SIG-M5 treated with dmso at 0.1 percent for 504 hours (cell line): Measurements from ENCODE around the gene GDPD5.

ENCODE experiments used
- DNase-seq: peaks from one replicate; lab custom pipeline; 2025; ENCODE audit not compliant: unreplicated experiment; lab: John Stamatoyannopoulos, UW

GDPD5 gene

GRCh38 chr11:75450826-75451821, 74.6 kb downstream of the GDPD5 start:
- no peak for DNase-seq

GRCh38 chr11:75450236-75450635, 75.5 kb downstream of the GDPD5 start:
- no peak for DNase-seq

GRCh38 chr11:75449776-75450175, 76.0 kb downstream of the GDPD5 start:
- no peak for DNase-seq

GRCh38 chr11:75449271-75449670, 76.5 kb downstream of the GDPD5 start:
- no peak for DNase-seq

- DNase-seq, result no peak
Measured at GRCh38 chr11:75447415-75447814, 78.3 kb downstream of the GDPD5 start.

- no peak for DNase-seq
Measured at GRCh38 chr11:75445315-75445953, 80.3 kb downstream of the GDPD5 start.

- DNase-seq, result no peak
Measured at GRCh38 chr11:75443043-75443442, 82.7 kb downstream of the GDPD5 start.

GRCh38 chr11:75442161-75442885, 83.4 kb downstream of the GDPD5 start:
- no peak for DNase-seq

GRCh38 chr11:75441804-75442132, 84.0 kb downstream of the GDPD5 start:
- DNase-seq, result no peak

- DNase-seq, result no peak
Measured at GRCh38 chr11:75440960-75441803, 84.6 kb downstream of the GDPD5 start.

- no peak for DNase-seq
Measured at GRCh38 chr11:75439495-75440120, 86.1 kb downstream of the GDPD5 start.

GRCh38 chr11:75439026-75439425, 86.7 kb downstream of the GDPD5 start:
- DNase-seq, result no peak

- DNase-seq, result no peak
Measured at GRCh38 chr11:75437966-75438659, 87.6 kb downstream of the GDPD5 start.

GRCh38 chr11:75436806-75437205, 88.9 kb downstream of the GDPD5 start:
- no peak for DNase-seq

- DNase-seq, result no peak
Measured at GRCh38 chr11:75435571-75435925, 90.2 kb downstream of the GDPD5 start.

GRCh38 chr11:75434886-75435570, 90.7 kb downstream of the GDPD5 start:
- no peak for DNase-seq

GRCh38 chr11:75434051-75434450, 91.7 kb downstream of the GDPD5 start:
- DNase-seq, result no peak

GRCh38 chr11:75433443-75433842, 92.3 kb downstream of the GDPD5 start:
- no peak for DNase-seq

- DNase-seq, result no peak
Measured at GRCh38 chr11:75432911-75433321, 92.8 kb downstream of the GDPD5 start, which contains the start of gene KLHL35. Gene KLHL35, minus strand, starts transcription at chr11:75433203. Its CDS starts 2,574 bp downstream, at chr11:75430629.
